ENCODE results near the gene MACROD1. TPM values are rescaled to one million over a fixed set of nuclear protein-coding genes. Genes with fewer than 3 reads are reported as not detected.
A peak's percentile ranks its signal among the peaks of the same experiment; 100 is the strongest.

The MACROD1 gene
- total RNA-seq, 2 donors from 2014 or later = 50.7 to 59.0 TPM

DNA sequence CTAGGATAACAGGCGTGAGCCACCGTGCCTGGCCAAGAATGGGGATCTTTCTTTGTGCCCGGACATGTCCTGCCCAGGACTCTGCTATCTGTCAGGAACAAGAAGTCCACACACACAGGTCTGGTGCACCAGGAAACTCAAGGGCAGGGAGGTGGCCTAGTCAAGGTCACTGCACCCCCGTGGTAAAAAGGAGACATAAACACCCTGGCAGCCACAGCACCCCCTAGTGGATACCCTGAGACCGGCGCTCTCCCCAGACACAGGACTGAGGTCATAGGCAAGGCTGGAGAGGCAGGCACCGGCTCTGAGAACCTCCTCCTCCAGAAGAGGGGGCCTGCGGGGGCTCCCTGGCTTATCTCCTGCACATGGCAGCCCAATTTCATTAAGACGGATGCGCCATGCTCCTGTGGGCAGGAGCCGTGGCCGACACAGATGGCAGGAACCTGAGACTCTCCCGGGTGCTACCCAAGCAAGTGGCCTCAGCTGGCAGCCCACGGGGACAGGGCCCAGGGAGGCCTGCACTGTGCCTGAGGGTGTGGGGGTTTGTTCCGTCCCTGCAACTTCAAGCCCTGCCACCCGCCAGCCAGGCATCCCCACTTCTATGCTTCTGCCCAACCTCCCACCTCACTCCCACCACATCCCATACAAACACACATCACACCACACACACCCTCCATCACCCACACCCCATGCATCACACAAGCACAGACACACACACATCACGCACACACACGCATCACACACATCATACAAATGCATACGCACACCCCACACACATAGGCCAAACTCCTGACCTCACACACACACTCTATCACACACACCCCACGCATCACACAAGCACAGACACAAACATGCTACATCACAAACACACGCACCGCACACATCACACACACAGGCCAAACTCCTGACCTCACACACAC, 19.6 kb downstream of the MACROD1 start:
- no peaks in the 10 kb centered on the region for H3K9me3 ChIP-seq
- DNase-seq (ENCODE audit: low spot score) = no peak
- peaks cover 0 to 27% of the 10 kb centered on the region in 2 donors for H3K4me1 ChIP-seq
- H3K36me3 ChIP-seq = no peaks in the 10 kb centered on the region
- no peak overlapping the region for H3K4me3 ChIP-seq
- no peak overlapping the region for H3K27ac ChIP-seq
- H3K27me3 ChIP-seq = no peaks in the 10 kb centered on the region
- TF ChIP-seq, protein P1, sequence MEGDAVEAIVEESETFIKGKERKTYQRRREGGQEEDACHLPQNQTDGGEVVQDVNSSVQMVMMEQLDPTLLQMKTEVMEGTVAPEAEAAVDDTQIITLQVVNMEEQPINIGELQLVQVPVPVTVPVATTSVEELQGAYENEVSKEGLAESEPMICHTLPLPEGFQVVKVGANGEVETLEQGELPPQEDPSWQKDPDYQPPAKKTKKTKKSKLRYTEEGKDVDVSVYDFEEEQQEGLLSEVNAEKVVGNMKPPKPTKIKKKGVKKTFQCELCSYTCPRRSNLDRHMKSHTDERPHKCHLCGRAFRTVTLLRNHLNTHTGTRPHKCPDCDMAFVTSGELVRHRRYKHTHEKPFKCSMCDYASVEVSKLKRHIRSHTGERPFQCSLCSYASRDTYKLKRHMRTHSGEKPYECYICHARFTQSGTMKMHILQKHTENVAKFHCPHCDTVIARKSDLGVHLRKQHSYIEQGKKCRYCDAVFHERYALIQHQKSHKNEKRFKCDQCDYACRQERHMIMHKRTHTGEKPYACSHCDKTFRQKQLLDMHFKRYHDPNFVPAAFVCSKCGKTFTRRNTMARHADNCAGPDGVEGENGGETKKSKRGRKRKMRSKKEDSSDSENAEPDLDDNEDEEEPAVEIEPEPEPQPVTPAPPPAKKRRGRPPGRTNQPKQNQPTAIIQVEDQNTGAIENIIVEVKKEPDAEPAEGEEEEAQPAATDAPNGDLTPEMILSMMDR (IDR thresholded peaks at IDR 0.05) = peak in 1 of 2 donors; percentile 70

DNA sequence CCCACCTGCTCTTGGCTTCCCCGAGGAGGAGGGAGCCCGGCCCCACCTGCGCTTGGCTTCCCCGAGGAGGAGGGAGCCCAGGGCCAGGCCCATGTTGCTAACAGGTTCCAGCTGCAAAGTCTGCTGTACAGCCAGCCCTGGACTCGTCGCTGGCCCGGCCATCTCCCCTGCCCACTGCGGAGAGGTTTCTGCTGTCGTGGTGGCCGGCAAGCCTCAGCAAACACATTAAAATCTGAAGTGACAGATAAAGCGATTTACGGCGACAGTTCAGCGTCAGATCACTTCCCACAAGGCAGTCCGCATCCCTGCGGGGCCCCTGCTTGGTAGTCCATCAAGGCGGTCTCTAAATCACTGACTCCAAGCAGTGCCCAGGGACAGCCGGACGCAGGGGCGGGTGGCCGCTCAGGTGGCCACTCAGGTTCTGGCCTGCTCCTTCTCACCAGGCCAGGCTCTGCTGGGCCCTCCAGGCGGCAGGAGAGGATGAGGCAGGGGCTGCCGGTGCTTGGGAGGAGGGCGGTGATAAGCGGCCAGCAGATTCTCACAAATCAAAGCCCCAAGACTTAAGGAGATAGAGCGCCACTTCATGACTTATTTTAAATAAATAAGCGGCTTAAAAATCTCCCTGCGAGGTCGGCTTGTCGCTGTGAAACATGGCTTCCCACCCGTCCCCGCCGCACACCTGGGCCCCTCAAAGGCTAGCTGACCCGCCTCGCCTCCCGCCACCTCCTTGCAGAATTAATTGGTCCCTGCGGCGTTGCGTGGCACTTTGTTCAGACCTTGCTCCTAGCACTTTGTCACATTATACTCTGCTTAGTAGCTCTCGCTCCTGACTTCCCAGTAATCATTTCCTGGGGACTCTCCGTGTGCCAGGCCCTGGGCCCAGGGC, 21.1 kb downstream of the MACROD1 start:
- TF ChIP-seq, protein P1 (IDR thresholded peaks at IDR 0.05) = no peak
- Histone ChIP-seq H3K36me3 (no peaks in the 10 kb centered on the region), H3K4me3 (no peak overlapping the region), H3K4me1 (peaks cover 0 to 15% of the 10 kb centered on the region in 2 donors), H3K27ac (no peak overlapping the region), H3K27me3 (no peaks in the 10 kb centered on the region), H3K9me3 (no peaks in the 10 kb centered on the region)
- DNase-seq (ENCODE audit: low spot score) = no peak

DNA sequence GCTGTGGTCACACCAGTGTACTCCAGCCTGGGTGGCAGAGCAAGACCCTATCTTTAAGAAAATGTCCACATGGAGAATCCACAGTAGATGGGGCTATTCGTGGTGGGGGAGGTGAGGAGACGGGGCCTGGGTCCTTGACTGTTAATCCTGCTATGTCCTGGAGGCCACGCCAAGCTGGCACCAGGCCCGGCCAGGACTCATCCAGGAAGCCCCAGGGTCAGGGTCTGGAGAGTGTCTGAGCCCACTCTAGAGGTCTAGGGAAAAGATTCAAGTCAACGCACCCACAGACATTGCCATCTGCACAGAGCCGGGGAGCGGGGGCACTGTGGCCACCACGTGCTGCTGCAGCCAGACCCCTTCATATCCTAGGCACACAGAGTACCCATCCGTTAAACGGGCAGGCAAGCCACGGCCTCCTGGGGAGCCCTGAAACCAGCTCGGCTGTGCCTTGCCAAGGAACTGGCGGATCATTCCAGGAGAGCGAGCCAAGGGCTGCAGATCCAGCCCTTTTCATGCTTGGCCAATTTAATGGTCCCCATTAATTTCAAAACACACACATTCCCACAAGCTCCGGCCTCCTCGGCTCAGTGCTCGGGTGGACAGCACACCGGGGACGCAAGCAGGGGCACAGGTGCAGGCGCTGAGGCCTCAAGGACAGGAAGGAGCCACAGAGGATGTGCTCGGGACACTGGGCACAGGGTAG, 24.7 kb downstream of the MACROD1 start:
- Histone ChIP-seq H3K9me3 (no peaks in the 10 kb centered on the region), H3K27ac (no peak overlapping the region), H3K36me3 (no peaks in the 10 kb centered on the region), H3K27me3 (no peaks in the 10 kb centered on the region), H3K4me1 (no peaks in the 10 kb centered on the region), H3K4me3 (no peak overlapping the region)
- TF ChIP-seq, protein P1 (IDR thresholded peaks at IDR 0.05) = no peak
- no peak for DNase-seq (ENCODE audit: low spot score)

DNA sequence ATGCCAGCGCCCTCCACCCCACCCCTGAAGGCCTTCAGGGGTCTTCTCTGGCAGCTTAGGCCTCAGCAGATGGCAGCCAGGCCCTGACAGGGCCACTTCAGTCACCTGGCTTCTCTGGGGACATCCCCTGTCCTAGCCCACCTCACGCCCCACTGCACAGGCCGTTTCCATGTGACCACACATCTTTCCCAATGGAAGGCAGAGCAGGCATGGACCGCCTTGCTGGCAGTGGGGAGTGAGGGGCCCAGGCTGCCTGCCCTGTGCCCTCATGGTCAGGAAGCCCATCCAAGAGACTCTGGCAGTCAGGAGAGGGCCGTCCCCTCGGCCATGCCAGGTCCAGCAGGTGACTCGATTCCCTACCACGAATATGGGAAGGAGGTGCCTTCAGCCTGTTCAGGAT, 25.8 kb downstream of the MACROD1 start:
- Histone ChIP-seq H3K36me3 (no peaks in the 10 kb centered on the region), H3K27ac (no peak overlapping the region), H3K4me1 (peaks cover 0 to 7% of the 10 kb centered on the region in 2 donors), H3K9me3 (no peaks in the 10 kb centered on the region), H3K27me3 (no peaks in the 10 kb centered on the region), H3K4me3 (no peak overlapping the region)
- TF ChIP-seq, protein P1 (IDR thresholded peaks at IDR 0.05) = no peak
- DNase-seq (ENCODE audit: low spot score) = no peak

DNA sequence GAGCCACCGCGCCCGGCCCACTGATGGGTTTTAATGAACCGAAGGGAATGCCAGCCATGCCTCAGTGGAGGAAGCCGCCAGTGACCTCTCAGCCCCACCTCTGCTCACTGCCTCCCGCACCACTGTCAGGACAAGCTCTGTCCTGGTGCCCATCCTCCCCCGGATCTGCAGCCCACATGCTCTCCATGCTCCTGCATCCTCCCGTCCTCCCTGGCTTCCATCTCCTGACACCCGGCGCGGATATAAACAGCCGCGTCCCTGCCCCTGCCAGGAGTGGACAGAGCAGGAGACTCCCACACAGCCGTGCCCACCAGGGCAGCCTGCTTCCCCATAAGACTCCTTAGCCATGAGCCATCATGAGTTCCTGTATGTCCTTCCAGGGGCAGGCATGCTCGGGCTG, 26.9 kb downstream of the MACROD1 start:
- Histone ChIP-seq H3K4me1 (peaks cover 0 to 7% of the 10 kb centered on the region in 2 donors), H3K4me3 (no peak overlapping the region), H3K9me3 (no peaks in the 10 kb centered on the region), H3K36me3 (no peaks in the 10 kb centered on the region), H3K27me3 (no peaks in the 10 kb centered on the region), H3K27ac (no peak overlapping the region)
- no peak for DNase-seq (ENCODE audit: low spot score)
- TF ChIP-seq, protein P1 (IDR thresholded peaks at IDR 0.05) = no peak
